NCI-H1930 (cell line): ENCODE measurements around the gene FAM20A.

Experiments
- DNase-seq, 2 experiments: peaks; one replicate each; lab custom pipeline; 2025; lab: John Stamatoyannopoulos, UW

Gene FAM20A

DNA sequence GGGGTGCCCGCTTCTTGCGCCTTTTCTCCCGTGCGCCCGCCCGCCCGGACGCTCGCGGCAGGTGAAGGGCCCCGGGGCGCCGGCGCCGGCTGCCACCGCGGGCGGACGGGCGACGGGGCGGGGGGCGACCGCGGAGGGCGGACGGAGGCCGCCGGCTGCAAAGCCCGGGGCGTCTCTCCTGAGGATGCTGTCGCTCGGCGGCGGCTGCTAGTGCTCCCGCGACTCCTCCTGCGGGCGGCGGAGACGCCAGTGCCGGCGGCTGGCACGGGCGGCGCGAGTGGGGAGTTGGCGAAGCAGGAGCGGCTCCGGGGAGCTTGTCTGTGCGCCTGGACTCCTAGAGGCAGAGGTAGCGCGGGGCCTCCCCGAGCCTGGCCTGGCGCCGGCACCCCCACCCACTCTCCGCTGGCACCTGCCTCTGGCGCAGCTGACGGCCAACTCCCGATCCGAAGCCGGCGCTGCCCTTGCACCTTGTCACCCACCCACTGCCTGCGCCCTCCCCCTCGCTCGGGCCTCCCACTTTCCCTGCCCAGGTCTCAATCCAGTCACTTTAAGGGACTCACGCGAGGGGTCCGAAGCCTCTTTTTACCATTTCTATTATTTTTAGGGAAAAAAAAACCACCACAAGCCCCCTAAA is at the start of gene FAM20A:
Gene FAM20A, minus strand, starts transcription at position 437 of the 634 bp plus-strand sequence. CDS start 701 bp downstream, outside the sequence.
- DNase-seq: peak in 1 of 2 experiments; percentile 17

DNA sequence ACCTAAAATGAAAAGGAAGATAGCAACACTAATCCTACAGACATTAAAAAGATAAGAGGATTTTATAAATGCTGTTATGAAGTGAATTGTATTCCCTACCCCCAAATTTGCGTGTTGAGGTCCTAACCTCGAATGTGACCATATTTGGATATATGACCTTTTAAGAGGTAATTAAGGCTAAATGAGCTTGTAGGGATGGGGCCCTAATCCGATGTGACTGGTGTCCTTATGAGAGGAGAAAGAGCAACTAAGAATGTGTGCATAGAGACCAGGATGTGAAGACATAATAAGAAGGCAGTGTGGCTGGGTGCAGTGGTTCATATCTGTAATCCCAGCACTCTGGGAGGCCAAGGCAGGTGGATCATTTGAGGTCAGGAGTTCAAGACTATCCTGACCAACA is 48.2 kb upstream of the FAM20A start:
- no peak for DNase-seq

DNA sequence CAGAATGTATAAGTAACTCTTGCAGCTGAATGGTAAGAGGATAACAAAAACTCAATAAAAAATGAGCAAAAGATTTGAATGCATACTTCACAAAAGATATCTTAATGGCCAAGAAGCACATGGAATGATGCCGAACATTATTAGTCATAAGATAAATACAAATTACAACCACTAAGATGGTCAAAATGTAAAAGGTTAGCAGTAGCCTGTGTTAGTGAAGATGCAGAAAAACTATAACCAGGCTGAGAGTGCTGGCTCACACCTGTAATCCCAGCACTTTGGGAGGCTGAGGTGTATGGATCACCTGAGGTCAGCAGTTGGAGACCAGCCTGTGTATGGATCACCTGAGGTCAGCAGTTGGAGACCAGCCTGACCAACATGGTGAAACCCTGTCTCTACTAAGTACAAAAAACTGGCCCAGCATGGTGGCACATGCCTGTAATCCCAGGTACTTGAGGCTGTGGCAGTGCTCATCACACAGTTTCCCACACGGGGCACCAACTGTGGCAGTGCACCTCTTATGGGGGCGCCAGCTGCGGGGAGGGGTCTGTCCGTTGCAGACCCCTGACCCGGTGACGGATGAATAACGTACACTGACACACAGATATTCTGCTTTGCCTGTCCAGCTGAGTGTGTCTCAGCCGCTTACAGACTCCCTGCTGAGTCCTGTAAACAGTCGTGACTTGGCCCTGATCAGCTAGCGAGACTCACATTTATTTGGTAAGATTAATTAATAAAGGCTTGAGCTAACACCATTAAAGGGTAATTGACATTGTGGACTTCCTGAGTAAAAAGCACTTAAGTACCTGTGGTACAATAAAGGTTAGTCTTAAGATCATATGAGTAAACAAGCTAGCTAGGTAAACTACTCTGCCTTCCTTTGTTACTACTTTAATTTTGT is 45.7 kb upstream of the FAM20A start:
- no peak for DNase-seq

DNA sequence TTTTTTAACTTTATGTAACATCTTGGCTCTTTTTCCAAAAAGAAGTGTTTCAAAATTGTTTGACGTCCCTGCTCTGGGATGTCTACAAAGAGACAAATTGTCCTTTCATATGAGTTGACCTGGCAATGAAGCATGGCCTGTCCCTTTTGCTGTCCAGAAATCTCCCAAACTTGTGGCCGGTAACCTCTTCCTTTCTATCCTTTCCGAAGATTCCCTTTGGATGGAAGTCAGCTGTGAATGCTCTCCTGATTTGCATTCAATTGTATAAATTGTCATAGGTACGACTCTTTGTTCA is 40.9 kb upstream of the FAM20A start:
- DNase-seq: no peak

DNA sequence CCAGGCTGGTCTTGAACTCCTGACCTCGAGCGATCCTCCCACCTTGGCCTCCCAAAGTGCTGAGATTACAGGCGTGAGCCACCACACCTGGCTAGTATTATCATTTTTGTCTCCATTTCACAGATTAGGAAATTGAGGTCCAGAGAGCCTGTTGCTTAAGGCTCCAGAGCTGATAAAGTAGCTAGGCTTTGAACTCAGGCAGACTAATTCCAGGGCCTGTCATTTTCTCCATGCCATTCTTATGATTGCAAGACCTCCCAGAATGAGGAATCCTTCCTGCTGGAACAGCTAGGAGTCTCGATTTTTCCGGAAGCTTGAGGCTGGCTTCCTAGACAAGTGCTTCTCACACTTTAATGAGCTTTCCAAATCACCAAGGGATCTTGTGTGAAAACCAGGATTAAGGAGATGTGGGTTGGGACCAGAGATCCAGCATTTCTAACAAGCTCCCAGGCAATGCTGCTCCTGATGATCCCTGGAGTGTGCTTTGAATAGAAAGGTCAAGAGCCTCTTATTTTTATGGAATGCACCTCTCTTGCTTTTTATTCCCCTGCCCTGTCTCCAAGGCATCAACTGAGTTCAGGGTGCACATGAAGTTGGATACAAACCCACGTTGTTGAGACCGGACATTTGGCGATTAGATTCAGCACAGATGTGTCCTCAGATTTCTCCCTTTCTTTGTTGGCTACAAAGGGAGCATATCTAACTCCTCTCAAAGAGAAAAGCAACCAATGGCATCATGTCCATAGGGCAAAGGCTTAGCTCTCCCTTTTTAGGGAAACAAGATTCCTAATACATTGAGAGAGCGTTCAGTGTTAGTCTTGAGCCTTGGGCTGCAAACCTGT is 40.3 kb upstream of the FAM20A start:
- no peak for DNase-seq

DNA sequence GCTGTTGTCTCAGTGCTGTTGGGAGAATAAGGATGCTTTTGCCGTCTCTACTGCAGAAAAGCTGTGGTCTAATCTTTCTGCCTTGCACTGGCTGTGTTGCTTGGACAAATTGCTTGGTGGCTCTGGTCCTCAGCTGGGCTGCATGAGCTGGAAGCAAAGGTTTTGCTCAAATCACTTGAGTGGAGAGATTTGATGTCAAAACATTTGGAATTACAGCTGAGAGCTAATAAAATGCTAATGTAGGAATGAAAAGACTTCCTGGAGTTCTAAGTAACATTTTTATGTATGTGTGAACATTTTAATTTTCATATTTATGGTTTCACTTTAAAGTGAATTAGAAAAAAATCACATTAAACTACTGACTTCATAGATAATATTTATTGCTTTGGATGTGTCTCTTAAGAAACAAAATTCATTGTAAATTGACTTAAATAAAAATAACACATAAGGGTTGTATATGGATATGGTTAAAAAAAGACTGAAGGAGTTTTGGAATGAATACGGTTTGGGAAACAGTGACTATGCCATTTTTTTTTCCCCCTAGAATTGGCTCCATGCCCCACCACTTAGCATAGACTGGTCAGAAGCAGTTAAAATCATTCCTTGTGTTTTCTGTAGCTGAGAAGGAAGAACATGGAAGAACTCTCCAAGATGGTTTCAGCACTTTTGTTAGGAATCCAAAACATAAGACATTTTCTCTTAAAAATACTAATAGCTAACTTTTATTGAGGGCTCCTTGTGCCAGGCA is 39.2 kb upstream of the FAM20A start:
- no peak for DNase-seq

DNA sequence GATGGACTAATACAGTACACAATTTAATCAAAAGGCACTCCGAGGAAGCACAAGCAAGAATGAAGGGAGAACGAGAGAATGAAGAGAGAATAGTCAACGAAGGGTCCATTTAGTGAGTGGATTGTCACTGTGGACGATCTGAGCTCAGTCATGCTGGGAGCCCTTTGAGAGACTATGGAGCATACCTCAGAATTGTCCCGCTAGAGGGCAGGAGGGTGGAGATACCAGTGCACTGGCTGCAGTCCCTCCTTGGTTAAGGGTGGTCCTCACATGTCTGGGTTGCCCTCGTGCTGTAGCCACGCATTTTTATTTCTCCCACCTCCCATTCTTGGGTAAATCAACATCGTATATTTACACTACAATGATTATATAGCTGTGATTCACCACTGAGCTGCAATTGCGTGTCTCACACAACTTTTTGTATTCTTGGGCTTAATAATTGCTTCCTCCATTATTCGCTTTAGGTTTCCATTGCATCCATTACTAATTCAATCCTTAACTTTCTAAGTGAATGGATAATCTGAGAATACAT is 33.2 kb upstream of the FAM20A start:
- DNase-seq: no peak

DNA sequence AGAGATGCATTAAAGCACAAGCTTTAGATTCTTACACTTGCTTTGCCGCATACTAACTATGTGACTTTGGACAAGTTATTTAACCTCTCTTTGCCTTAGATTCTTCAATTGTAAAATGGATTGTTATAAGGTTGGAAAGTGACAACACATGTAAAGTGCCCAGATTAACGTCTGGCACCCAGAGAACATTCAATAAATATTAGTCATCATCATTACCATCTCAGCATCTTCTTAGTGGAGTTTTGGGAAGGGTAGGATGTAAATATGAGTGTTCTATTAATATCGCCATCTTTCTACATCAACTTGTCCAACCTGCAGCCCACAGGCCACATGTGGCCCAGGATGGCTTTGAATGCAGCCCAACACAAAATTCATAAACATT is 27.4 kb upstream of the FAM20A start:
- DNase-seq: no peak

DNA sequence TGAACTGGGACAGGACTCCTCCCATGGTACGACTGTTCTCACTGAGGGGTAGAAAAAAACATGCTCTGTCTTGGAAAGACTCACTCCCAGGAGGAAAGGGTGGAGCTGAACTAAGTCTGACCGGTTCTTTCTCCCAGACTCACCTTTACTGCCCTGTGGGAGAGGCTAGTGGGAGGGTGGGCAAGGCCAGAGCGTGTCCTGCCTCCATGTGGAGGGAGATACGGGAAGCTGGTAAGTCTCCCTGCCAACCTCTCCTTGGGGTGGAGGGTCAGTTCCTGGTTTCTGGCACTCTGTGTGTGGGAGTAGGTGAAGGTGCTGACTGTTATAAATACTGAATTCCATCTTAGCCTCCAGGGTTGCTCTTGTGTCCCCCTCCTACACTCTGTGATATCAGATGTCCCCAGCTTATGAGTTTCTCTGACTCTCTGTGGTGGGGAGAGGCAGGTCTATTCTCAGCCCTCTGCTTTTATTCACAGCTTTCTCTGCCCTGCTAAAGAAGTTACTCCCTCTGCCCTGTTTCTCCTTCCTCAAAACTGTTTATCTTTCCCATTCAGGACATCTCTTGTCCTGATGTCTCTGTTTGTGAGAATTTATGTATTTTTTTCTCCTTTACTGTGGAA is 26.9 kb upstream of the FAM20A start:
- DNase-seq: no peak

DNA sequence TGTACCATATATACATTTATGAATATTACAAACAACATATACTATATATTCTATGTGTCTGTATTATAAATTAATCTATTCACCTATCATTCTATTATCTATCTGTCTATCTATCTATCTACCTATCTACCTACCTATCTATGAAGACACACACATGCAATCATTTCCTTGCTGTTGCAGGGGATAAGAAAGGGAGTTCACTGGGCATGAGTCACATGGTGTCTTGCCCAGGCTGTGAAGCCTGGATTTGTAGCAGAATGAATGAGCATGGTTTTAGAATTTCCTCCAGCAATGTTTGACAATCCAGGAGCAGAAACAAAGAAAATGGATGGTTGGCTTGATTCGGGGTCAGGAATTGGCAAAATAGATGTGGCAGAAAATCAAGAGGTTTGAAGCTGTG is 23.2 kb upstream of the FAM20A start:
- no peak for DNase-seq

DNA sequence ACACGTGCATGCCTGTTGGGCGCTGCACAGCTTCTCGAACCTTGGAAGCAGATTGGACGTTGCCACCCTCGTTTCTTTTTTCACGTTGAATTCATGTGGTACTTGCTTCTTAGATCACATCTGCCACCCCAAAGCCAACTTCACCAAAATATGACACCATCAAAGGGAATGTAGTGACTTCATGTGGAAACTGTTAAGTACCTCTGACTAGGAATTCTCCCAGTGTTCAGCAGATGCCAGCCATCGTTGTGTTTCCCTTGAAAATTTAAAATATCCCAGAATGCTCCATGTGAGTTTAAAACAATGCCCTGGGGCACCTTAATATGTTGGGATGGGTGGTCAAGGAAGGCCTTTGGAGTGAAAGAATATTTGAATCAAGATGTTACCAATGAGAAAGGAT is 22.6 kb upstream of the FAM20A start:
- DNase-seq: no peak

DNA sequence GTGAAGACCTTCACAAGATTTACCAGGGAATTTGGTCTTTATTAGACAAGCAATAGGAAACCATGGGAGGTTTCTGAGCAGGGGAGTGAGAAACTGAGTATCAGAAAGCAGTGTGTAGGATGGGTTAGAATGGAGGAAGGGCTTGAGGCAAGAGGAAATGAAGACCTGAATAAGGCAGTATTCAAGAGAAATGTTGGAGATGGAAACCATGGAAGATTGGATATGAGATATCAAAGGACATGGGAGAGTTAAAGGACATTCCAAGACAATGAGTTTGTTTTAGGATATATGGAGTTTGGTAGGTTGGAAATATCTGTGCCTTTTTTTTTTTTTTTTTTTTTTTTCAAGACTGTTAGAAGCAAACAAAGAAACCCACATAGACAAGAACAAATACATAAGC is 21.3 kb upstream of the FAM20A start:
- no peak for DNase-seq

DNA sequence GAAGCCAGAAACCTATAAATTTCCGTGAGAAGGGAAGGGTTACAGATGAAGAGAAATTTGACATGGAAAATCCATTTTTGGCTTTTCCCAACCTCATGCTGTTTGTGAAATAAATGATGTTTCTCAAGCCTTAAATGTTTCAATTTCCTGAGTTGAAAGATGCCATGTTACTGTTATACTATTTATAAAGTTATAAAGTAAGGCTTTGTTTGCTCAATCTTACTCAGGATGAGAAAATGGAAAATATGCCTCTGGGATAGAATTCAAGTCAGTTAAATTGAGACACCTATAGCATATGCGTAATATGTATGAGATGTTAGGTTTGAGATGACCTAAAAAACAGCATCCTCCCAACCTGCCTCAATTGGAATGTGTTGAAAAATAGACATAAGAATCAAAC is 19.9 kb upstream of the FAM20A start:
- no peak for DNase-seq

DNA sequence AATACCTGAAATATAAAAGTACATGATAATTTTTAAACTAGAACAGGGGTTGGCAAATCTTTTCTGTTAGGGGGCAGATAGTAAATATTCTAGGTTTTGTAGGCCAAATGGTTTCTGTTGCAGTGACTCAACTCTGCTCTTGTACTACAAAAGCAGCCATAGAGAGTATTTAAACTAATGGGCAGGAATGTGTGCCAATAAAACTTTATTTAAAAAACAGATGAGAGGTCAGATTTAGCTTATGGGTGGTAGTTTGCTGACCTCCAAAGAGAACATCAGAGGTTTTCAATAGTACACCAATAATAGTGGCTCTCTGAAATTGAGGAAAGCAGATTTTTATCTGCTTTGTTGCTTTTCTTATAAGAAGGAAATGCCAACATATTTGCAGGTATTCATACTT is 15.2 kb upstream of the FAM20A start:
- DNase-seq: no peak

DNA sequence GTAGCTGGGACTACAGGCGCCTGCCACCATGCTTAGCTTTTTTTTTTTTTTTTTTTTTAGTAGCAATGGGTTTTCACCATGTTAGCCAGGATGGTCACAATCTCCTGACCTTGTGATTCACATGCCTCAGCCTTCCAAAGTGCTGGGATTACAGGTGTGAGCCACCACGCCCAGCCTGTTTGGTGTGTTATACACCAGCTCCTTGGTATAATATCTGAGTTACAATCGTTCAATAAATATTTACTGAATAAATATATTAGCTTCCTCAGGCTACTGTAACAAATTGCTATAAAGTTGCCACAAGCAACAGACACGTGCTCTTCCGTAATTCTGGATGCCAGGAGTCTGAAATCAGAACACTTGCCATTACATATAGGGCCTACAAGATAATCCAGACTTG is 13.6 kb upstream of the FAM20A start:
- no peak for DNase-seq

DNA sequence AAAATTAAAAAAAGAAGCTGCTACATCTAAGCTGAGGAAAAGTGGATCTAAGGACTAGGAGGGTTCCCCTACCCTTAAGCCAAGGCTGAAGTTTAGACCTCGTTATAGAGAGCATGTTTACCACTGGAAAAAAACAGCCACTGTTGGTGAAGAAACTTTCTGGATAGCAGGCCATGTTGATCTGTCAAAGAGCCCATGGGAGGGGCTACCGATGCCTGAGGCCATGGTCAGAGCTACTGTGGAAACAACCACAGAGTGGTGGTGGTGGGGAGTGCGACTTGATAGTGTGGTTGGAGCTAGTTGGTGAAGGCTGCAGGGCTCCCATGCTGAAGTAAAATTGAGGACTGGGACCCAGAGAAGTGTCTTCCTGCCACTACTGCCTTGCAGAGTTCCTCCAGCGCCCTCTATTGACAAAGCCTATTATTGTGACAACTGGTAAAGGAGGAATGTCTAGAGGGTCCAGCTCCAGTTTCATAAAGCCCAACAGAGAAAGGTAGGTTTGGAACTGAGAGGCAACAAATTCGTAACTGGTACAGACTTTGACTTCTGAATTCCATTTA is 12.7 kb upstream of the FAM20A start:
- DNase-seq: peak; percentile 9 to 56

DNA sequence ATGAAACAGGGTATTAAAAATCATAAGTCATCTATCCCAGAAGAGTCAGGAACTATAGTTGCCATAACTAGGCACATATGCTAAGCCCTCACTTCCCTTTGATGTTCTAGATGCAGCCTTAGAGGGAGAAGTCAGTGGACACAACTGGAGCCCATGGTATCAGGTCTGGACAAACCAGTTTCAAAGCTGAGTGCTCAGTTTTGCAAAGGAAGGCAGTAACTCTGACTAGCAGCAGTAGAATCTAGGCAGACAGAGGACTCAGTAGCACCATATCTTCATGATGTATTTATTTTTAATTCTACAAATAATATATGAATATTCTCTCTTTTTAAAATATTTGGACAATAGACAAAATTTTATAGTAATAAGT is 11.7 kb upstream of the FAM20A start:
- DNase-seq: no peak

DNA sequence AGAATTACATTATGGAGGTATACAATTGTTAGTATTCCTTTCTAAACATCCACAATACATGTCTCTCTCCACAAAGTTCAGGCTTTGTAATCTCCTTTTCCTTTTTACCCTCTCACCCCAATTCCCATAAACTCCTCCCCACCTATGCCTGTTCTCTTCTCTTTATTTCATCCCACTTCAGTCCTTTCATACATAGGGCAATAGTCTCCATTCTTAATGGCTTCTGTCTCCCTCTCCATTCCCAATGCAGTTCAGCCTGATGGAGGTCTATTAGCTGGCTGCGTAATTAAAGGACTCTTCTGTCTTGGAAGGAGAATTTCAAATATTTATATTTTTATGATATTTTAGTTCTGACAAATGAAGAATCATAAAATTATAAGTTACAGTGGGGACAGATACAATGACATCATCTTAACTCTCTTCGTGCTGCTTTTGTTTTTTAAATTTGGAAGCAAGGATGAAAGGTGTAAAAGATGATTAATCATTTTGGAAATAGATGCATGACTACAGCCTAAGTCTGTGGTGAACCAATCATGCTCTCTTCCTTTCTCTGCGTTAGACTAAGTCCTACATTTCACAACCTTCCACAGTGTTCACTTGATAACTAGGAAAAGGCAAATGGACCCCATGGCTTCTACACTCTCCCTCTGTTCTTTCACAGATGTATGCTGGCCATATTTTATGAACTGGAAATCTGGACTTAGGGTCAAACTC is 11.2 kb upstream of the FAM20A start:
- no peak for DNase-seq

DNA sequence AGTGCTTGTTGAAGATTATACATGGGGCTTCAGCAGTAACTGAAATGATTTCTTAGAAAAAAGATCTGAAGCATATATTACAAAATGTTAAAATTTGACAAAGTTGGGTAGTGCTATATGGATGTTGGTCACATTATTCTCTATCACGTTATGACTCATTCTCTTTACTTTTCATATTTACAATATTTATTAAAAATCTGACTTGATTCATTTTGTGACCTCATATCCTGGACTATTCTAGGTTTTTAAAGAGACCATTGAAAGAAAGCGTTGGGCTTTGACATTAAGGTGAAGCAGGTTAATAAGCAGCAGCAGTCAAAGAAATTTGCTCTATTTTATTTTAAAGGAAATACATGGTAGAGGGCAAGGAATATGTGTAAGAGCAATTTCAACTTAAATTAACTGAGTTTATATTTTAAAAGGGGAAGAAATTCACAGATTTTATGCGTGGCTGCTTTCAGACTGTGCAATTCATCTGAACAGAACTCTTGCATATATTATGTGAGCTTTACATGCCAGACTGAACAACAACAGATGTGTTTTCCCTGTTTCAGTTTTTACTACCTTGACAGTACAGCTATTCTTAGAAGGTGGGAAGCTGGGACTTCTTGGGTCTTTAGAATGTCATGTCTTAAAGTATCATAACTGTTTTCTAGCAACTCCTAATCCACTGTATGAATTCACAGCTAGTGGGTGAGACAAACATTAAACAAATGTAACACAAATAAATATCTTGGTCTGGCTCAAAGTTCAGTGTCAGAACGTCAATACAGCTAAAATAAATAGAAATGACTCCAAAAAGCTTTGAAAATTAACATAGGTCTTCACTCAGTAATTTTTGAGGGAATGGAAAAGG is 10.4 kb upstream of the FAM20A start:
- DNase-seq: no peak

DNA sequence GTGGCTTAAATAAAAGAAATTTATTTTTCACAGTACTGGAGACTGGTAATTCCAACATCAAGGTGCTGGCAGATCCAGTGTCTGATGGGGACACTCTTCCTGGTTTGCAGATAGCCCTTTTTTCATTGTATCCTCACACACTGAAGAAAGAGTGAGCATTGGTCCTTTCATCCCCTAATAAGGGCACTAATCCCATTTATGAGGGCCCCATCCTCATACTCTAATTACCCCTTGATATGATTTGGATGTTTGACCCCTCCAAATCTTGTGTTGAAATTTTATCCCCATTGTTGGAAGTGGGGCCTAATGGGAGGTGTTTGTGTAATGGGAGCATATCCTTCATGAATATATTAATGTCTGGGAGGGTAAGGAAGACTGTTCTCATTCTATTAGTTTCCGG is 9.4 kb upstream of the FAM20A start:
- no peak for DNase-seq
